Astrocyte (in vitro differentiated cells and primary cell): Measurements from ENCODE around the gene ZNF687.

Experiments used
- EZH2 ChIP-seq: IDR thresholded peaks from 2 replicates; pipeline ENCODE4 v1.6.1; 2012; ENCODE audit warnings: mild to moderate bottlenecking, low read length, inconsistent platforms; ENCODE audit not compliant: insufficient read depth
- TF ChIP-seq, protein P1 (sequence below): IDR thresholded peaks from 2 replicates; pipeline ENCODE4 v1.5.1; 2011; ENCODE audit warnings: low read depth, mild to moderate bottlenecking, inconsistent platforms, low read length, moderate library complexity; ENCODE audit not compliant: insufficient read depth

DNA sequence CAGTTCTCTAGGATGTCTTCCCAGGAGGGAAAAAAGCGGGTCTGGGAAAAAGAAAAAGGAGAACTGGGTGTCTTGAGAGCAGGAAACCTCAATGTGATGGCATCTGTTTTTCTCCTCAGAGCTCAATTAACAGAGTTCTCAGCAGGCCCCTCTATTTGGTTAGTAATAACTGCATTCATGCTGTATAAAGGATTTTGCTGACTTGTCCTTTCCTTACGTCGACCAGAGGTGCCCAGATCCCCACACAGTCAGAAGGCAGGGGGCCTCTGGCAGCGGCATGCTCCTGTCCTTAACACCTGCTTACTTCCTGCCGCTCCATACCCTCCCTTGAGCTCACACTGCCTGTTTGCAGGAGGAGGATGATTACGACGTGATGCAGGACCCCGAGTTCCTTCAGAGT is 15.3 kb upstream of the ZNF687 start:
- TF ChIP-seq, protein P1, sequence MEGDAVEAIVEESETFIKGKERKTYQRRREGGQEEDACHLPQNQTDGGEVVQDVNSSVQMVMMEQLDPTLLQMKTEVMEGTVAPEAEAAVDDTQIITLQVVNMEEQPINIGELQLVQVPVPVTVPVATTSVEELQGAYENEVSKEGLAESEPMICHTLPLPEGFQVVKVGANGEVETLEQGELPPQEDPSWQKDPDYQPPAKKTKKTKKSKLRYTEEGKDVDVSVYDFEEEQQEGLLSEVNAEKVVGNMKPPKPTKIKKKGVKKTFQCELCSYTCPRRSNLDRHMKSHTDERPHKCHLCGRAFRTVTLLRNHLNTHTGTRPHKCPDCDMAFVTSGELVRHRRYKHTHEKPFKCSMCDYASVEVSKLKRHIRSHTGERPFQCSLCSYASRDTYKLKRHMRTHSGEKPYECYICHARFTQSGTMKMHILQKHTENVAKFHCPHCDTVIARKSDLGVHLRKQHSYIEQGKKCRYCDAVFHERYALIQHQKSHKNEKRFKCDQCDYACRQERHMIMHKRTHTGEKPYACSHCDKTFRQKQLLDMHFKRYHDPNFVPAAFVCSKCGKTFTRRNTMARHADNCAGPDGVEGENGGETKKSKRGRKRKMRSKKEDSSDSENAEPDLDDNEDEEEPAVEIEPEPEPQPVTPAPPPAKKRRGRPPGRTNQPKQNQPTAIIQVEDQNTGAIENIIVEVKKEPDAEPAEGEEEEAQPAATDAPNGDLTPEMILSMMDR, result no peak
- TF ChIP-seq EZH2, result no peak
